ENCODE results near the gene RAD51B.

The RAD51B gene

GRCh38 chr14:68306934-68307789 is 487.6 kb downstream of the RAD51B start:
- TF ChIP-seq CTCF (IDR thresholded peaks at IDR 0.05): no peak

DNA sequence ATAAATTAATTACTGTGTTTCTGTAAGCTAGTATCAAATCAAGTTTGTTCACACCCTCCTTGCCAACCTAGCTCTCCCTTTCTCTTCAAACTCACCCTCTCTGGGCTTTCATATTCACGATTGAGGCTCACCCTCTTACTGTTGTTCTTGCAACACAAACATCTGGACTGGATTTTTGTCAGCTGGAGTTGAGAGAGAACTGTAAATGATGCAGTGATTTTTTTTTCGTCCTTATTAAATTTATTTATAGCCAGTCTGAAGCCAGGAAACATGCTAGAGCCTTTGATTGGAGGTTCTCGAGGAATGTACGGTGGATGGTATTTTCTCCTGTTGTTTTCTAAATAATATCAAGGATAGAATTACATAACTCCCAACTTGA is 488.2 kb downstream of the RAD51B start:
- no peak for TF ChIP-seq CTCF (IDR thresholded peaks at IDR 0.05)

- TF ChIP-seq CTCF (IDR thresholded peaks at IDR 0.05): no peak
Observed at GRCh38 chr14:68308726-68309520, 489.3 kb downstream of the RAD51B start.

- TF ChIP-seq CTCF (IDR thresholded peaks at IDR 0.05): no peak
Observed at GRCh38 chr14:68309616-68310015, 490.0 kb downstream of the RAD51B start.

- TF ChIP-seq CTCF (IDR thresholded peaks at IDR 0.05): no peak
Observed at GRCh38 chr14:68312300-68312699, 492.7 kb downstream of the RAD51B start.

DNA sequence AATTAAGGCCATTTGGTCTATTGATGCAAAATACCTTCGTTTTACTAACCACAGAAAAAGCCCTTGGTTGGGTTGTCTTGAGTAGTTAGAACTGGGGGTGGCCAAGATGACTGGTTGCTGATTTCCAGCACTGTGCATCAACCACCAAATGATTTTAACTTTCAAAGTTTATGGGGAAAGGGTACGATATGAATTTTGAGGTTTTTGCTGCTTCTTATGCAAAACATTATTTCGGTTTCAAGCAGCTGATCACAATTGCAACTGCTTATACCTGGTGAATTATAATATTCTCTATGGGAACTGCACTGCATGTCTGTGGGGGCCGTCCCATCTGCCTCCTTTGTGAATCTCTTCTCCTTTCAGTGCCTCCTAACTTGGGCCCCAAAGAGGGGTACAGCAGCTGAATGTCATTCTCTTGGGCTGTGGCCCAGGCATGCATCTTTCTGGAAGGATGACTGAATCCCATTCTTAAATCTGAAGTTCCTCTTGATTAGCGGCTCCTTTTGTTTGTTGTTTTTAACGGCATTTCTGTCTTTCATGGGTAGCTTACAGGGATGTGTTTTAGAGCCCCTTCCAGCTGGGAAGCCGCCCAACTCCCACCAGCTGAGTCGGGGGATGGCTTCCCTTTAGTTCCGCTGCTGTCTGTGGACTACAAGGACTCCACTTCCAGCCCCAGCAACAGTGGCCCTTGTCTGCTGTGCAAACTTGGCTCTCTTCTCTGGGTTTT is 493.5 kb downstream of the RAD51B start:
- TF ChIP-seq CTCF (IDR thresholded peaks at IDR 0.05): no peak

GRCh38 chr14:68314642-68315041 is 495.1 kb downstream of the RAD51B start:
- no peak for TF ChIP-seq CTCF (IDR thresholded peaks at IDR 0.05)
